NOMO-1 treated with DMSO at 0.1 percent for 48 hours (cell line): Measurements from ENCODE around the gene SCAPER.
A peak's percentile ranks its signal among the peaks of the same experiment; 100 is the strongest.
"Not testable (repeated sequence)": the region's sequence is repeated elsewhere in the genome, so short reads cannot be mapped to it uniquely, and the experiment has no call there.

Experiments used
- DNase-seq: peaks from one replicate; lab custom pipeline; 2025; ENCODE audit not compliant: unreplicated experiment; lab: John Stamatoyannopoulos, UW

SCAPER gene

DNA sequence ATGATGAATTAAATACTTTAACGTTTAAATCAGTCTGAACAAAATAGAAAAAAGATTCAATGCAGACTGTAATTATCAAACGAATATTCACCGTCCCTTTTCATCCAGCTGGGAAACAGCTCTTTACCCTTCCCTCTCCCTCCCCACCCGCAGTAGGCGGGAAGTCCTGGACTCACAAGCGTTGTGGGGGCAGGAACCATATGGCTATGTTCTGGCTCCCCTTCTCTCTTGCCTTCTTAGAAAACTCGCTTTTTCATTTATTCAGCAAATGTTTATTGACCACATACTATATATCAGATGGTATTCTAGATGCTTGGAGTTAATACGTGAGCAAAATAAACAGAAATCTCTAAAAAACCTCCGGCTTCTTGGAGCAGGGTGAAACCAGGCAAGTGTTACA, 715 bp upstream of the SCAPER start:
- DNase-seq, result no peak

DNA sequence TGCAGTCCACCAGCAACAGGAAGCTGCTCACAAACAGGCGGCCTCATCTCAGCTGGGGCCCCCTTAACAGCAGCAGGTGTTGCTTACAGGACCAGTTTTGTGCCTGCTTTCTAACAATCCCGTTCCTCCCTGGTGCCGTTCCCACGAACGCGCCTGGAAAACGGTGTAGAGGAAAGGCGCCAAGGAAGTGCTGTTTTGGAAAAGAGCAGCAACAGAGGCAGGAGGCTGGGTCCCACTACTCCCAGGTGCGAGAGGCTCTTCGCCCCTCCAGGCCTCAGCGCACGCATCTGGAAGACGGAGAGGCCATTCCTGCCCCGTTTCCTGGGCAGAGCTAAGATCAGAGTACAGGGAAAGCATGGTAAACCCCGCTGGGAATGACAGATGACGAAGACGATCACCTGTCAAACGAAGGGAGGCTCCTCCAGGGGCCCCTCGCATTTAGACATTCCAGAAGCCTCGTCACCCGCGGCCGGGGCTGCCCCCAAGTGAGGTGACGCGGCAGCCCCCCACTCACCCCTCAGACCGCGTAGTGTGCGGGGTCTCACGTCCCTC, 603 bp downstream of the SCAPER start:
- DNase-seq, result no peak

DNA sequence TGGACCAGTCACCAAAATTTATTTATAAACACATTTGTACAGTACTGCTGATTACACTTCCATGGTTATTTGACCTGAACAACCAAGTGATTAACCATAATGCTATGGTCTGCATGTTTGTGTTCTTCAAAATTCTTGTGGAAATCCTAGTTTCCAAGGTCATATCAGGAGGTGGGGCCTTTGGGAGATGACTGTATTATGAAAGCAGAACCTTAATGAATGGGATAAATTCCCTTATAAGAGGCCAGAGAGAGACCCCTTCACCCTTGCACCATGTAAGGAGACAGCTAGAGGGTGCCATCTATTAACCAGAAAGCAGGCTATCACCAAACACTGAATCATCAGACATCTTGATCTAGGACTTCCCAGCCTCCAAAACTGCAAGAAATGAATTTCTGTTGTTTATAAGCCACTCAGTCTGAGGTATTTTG, 1.9 kb downstream of the SCAPER start:
- peak; percentile 12 for DNase-seq

DNA sequence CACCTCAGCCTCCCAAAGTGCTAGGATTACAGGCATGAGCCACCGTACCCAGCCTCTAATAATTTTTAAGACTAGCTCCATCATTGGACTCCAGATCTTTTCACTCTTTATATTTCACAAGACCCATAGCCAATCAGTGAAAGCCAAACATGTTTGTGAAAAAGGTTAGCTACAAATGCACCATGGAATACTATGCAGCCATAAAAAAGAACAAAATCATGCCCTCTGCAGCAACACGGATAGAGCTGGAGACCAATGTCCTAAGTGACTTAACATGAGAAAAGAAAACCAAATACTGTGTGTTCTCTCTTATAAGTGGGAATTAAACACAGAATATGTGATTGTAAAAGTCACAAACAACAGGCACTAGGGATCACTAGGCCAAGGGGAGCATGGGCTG, 3.2 kb downstream of the SCAPER start:
- no peak for DNase-seq

DNA sequence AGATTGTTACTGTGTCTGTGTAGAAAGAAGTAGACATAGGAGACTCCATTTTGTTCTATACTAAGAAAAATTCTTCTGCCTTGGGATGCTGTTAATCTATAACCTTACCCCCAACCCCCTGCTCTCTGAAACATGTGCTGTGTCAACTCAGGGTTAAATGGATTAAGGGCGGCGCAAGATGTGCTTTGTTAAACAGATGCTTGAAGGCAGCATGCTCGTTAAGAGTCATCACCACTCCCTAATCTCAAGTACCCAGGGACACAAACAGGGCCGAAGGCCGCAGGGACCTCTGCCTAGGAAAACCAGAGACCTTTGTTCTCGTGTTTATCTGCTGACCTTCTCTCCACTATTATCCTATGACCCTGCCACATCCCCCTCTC, 5.2 kb downstream of the SCAPER start:
- not testable (repeated sequence) for DNase-seq

DNA sequence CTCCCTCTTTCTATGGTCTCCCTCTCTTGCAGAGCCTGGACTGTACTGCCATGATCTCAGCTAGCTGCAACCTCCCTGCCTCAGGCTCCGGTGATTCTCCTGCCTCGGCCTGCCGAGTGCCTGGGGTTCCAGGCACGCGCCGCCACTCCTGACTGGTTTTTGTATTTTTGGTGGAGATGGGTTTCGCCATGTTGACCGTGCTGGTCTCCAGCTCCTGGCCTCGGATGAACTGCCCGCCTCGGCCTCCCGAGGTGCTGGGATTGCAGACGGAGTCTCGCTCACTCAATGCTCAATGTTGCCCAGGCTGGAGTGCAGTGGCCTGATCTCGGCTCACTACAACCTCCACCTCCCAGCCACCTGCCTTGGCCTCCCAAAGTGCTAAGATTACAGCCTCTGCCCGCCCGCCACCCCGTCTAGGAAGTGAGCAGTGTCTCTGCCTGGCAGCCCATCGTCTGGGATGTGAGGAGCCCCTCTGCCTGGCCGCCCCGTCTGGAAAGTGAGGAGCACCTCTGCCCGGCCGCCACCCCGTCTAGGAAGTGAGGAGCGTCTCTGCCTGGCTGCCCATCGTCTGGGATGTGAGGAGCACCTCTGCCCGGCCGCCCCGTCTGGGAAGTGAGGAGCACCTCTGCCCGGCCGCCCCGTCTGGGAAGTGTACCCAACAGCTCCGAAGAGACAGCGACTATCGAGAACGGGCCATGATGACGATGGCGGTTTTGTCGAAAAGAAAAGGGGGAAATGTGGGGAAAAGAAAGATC, 5.8 kb downstream of the SCAPER start:
- DNase-seq, result not testable (repeated sequence)

DNA sequence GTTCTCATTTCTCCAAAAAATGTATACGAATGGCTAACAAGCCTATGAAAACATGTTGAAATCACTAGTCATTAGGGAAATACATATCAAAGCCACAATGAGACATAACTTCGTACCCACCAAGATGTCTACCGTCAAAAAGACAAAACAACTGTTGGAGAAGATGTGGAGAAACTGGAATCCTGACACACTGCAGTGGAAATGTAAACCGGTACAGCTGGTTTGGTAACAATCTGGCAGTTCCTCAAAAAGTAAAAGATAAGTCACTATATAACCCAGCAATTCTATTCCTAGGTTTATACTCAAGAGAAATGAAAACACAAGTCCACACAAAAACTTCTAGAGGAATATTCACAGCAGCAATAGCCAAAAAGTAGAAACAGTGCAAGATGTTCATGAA, 7.0 kb downstream of the SCAPER start:
- no peak for DNase-seq

DNA sequence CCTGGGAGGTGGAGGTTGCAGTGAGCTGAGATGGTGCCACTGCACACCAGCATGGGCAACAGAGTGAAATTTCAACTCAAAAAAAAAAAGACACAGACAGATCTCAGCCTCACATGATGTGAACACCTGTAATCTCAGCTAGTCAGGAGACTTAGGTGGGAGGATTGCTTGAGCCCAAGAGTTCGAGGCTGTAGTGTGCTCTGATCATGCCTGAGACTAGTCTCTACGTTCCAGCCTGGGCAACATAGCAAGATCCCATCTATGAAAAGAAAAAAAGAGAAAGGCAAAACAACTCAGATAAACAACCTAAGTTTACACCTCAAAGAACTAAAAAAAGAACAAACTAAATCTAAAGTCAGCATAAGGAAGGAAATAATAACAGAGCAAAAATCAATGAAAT, 11.0 kb downstream of the SCAPER start:
- DNase-seq, result no peak

DNA sequence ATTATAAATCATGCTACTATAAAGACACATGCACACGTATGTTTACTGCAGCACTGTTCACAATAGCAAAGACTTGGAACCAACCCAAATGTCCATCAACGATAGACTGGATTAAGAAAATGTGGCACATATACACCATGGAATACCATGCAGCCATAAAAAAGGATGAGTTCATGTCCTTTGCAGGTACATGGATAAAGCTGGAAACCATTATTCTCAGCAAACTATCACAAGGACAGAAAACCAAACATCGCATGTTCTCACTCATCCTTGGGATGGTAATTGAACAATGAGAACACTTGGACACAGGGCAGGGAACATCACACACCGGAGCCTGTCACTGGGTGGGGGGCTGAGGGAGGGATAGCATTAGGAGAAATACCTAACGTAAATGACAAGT, 12.3 kb downstream of the SCAPER start:
- not testable (repeated sequence) for DNase-seq

DNA sequence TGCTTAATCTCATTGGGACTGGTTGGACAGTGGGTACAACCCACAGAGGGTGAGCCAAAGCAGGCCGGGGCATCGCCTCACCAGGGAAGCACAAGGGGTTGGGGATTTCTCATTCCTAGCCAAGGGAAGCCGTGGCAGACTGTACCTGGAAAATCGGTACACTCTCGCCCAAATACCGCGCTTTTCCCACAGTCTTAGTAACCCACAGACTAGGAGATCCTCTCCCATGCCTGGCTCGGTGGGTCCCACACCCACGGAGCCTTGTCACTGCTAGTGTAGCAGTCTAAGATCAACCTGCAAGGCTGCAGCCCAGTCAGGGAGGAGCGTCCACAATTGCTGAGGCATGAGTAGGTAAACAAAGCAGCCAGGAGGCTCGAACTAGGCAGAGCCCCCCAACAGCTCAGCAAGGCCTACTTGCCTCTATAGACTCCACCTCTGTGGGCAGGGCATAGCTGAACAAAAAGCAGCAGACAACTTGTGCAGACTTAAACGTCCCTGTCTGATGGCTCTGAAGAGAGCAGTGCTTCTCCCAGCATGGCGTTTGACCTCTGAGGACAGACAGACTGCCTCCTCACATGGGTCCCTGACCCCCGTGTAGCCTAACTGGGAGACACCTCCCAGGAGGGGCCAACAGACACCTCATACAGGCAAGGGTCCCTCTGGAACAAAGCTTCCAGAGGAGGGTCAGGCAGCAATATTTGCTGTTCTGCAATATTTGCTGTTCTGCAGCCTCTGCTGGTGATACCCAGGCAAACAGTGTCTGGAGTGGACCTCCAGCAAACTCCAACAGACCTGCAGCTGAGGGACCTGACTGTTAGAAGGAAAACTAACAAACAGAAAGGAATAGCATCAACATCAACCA, 17.6 kb downstream of the SCAPER start:
- not testable (repeated sequence) for DNase-seq

DNA sequence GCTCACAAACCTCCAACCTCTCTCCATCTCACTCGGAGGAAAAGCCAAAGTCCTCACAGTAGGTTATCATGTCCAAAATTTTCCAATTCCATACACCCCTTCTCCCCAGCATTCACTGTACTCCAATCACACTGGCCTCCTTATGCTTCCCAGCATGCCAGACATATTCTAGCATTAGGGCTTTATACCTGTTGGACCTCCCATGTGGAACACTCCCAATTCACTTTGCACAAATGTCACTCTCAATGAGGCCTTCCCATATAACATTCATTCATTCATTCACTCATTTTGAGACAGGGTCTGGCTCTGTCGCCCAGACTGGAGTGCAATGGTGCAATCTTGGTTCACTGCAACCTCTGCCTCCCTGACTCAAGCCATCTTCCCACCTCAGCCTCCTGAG, 19.9 kb downstream of the SCAPER start:
- DNase-seq, result no peak

DNA sequence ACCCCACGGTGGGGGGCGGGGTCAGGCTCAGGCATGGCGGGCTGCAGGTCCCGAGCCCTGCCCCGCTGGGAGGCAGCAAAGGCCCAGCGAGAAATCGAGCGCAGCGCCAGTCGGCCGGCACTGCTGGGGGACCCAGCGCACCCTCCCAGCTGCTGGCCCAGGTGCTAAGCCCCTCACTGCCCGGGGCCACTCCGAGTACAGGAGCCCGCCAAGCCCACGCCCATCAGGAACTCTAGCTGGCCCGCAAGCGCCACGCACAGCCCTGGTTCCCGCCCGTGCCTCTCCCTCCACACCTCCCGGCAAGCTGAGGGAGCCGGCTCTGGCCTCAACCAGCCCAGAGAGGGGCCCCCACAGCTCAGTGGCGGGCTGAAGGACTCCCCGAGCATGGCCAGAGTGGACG, 29.2 kb downstream of the SCAPER start:
- no peak for DNase-seq

DNA sequence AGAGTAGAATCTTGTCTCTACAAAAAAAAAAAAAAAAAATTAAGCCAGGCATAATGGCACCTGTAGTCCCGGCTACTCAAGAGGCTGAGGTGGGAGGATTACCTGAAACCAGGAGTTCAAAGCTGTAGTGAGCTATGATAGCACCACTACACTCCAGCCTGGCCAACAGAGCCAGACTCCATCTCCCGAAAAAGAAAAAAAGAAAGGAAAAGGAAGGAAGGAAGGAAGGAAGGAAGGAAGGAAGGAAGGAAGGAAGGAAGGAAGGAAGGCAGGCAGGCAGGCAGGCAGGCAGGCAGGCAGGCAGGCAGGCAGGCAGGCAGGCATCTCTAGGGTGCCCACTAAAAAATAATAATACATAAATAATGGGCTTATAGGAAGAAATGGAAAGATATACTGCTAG, 32.1 kb downstream of the SCAPER start:
- not testable (repeated sequence) for DNase-seq

DNA sequence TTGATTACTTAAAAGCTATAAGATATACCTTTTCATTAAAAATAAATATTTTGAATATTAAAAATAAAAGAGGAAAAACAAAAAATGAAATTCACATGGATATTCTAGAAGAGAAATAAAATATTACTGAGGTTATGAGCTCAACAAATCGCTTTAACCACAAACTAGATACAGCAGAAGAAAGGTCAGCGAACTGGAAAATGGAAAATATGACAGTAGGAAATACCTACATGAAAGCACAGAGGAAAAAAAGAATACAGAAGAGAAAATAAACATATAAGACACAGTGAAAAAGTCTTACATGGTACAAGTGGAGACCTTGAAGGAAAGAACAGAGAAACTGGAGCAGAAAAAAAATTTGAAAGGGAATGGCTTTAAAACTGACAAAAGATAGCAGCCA, 33.2 kb downstream of the SCAPER start:
- no peak for DNase-seq

DNA sequence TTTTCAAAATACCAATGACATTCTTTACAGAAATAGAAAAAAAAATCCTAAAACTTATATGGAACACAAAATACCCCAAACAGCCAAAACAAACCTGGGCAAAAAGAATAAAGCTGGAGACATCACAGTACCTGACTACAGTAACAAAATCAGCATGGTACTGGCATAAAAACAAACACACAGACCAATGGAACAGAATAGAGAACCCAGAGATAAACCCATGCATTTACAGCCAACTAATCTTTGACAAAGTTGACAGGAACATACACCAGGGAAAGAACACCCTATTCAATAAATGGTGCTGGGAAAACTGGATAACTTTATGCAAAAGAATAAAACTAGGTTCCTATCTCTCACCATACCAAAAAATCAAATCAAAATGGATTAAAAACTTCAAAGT, 36.4 kb downstream of the SCAPER start:
- DNase-seq, result no peak

DNA sequence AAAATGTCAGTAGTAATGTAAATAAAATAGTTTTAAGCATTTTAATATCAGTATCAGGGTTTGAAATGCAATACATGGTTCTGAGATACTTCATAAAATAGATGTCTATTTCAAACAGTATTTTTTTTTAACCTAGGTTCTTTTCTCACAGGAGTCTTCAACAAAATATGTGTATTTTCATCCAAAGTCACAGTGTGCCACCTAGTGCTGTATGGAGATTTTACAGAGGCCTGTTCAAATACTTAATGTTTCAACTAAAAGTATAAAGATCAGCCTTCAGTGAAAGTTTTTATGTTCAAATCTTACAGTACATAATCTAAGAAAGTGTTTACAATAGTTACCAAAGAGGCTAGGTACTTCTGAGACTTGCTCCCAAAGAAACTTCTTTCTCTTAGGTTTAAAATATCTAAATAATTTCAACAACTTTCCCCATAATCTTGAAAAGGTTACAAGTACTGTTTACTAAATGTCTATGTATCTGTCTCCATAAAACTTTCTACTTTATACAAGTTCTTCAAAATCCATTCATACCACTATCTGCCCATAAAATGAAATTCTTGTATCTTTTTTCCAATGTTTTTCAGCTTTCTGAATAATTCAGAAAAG, 38.3 kb downstream of the SCAPER start:
- DNase-seq, result peak; percentile 10

DNA sequence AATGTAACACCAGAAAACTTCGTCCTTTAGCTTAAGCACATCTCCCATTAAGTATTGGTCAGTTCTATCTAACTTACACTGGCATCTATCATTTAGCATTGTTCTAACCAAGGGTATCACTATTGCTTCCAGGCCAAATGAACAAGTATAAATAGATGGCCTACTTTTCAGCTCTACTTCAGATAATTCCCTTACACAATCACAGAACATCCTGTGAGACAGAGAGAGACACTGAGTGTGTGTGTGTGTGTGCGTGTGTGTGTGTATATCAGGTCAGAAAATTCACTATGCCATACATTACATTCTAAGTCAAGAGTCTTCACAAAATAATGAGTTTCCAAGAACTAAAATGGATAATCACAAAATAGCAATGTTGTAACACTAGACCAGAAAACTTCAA, 39.1 kb downstream of the SCAPER start:
- DNase-seq, result no peak

DNA sequence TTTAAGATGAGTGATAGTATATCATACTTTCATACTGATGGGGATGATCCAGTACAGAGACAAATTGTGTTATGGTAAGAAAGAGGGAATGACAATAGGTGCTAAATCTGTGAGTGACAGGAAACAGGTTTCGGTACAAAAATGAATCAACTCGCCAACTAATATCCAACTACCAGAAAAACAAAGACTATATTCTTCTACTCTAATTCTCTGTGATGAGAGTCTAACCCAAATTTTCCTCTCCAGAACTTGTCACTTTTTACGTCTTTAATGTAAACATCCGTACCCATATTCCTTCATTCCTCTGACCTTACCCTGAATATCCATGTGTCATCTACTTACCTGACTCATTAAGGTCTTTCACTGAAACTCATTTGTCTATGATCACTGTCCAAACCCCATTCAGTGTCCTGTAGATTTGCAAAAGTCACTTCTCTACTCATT, 39.6 kb downstream of the SCAPER start:
- no peak for DNase-seq

DNA sequence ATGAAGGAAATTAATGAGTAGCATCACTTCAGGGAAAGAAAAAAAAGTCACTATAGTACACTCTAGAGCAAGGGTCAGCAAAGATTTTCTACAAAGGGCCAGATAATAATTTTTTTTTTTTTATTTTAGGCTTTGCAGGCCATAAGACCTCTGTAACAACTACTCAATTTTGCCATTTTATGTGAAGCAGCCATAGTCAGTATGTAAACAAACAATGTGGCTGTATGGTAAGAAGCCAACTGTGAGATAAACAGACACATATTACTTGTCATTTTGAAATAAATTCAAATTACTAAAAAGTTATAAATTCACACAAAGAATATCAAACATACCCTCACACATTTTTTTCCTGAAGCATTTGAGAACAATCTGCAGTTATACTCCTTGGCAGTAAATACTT, 40.6 kb downstream of the SCAPER start:
- no peak for DNase-seq

DNA sequence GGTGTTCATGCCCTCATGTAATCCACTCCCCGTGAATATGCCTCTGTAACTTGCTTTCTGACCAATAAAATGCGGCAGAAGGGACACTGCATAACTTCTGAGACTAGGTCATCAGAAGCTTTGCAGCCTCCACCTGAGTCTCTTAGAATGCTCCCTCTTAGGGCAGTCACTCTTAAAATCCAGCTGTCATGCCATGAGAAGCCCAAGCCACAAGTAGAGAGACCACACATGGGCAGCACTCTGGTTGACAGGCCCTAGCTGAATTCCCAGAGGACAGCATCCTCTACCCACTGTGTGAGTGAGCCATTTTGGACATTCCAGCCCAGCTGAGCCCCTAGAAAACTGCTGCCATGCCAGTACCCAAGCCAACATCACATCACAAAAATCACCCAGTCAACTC, 41.4 kb downstream of the SCAPER start:
- no peak for DNase-seq

DNA sequence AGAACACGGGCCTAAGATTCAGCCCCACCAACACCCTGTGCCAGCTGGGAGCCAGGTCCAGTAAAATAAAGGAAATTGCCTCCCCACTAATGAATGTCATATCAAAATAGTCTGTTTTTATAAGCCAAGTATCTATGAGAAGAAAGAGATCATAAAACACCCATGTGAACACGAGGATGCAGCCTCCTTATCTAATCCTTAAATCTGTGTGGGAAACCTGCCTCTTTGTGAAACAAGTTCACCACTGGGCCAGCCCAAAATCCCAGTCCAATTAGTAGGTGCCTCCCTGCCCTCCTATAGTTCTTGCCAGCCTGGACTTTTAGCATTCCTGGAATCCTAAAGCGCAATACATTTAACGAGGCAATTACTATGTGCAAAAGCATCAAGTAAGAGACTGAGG, 42.0 kb downstream of the SCAPER start:
- no peak for DNase-seq
